ENCODE measurements around the gene RADX.
"Not testable (repeated sequence)": the region's sequence is repeated elsewhere in the genome, so short reads cannot be mapped to it uniquely, and the experiment has no call there.

Gene RADX

GRCh38 chrX:106619797-106620196 is 8.0 kb downstream of the RADX start:
- DNase-seq (ENCODE audit: low spot score), result no peak
- TF ChIP-seq CTCF (IDR thresholded peaks at IDR 0.05; ENCODE audit: extremely low read depth, missing control alignments), result peak; percentile 33

- DNase-seq (ENCODE audit: low spot score), result no peak
- TF ChIP-seq CTCF (IDR thresholded peaks at IDR 0.05; ENCODE audit: extremely low read depth, missing control alignments), result no peak
Observed at GRCh38 chrX:106621836-106622235, 10.1 kb downstream of the RADX start.

GRCh38 chrX:106626789-106627188 is 15.0 kb downstream of the RADX start:
- no peak for DNase-seq (ENCODE audit: low spot score)
- no peak for TF ChIP-seq CTCF (IDR thresholded peaks at IDR 0.05; ENCODE audit: extremely low read depth, missing control alignments)

- no peak for DNase-seq (ENCODE audit: low spot score)
- TF ChIP-seq CTCF (IDR thresholded peaks at IDR 0.05; ENCODE audit: extremely low read depth, missing control alignments), result no peak
Observed at GRCh38 chrX:106631615-106632014, 19.8 kb downstream of the RADX start.

GRCh38 chrX:106649523-106650428 is 38.0 kb downstream of the RADX start:
- no peak for TF ChIP-seq CTCF (IDR thresholded peaks at IDR 0.05; ENCODE audit: extremely low read depth, missing control alignments)
- peak; percentile 7 for DNase-seq (ENCODE audit: low spot score)

- not testable (repeated sequence) for DNase-seq (ENCODE audit: low spot score)
Observed at GRCh38 chrX:106653625-106654024, 41.8 kb downstream of the RADX start.

GRCh38 chrX:106670631-106671030 is 58.9 kb downstream of the RADX start:
- DNase-seq (ENCODE audit: low spot score), result no peak

More at GRCh38 chrX:106670631-106671030, 58.9 kb downstream of the RADX start:
- no peak for TF ChIP-seq CTCF (IDR thresholded peaks at IDR 0.05; ENCODE audit: extremely low read depth, missing control alignments)

Data from GM20000 (cell line).